ENCODE data around the gene PRKG1.

- TF ChIP-seq, protein P1, sequence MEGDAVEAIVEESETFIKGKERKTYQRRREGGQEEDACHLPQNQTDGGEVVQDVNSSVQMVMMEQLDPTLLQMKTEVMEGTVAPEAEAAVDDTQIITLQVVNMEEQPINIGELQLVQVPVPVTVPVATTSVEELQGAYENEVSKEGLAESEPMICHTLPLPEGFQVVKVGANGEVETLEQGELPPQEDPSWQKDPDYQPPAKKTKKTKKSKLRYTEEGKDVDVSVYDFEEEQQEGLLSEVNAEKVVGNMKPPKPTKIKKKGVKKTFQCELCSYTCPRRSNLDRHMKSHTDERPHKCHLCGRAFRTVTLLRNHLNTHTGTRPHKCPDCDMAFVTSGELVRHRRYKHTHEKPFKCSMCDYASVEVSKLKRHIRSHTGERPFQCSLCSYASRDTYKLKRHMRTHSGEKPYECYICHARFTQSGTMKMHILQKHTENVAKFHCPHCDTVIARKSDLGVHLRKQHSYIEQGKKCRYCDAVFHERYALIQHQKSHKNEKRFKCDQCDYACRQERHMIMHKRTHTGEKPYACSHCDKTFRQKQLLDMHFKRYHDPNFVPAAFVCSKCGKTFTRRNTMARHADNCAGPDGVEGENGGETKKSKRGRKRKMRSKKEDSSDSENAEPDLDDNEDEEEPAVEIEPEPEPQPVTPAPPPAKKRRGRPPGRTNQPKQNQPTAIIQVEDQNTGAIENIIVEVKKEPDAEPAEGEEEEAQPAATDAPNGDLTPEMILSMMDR (IDR thresholded peaks at IDR 0.05; ENCODE audit: borderline replicate concordance, extremely low read depth, low read length, poor library complexity, severe bottlenecking), result no peak
- no peak for TF ChIP-seq EZH2 (IDR thresholded peaks at IDR 0.05; ENCODE audit: borderline replicate concordance, low read depth, low read length, severe bottlenecking)
Measured at GRCh38 chr10:51952056-51952455, 877.8 kb downstream of the PRKG1 start.
